Activated naive CD8-positive, alpha-beta T cell treated with anti-CD3 and anti-CD28 coated beads, Interleukin-2, amount 10 ng/mL, durations not matched to agents 7 days and 5 days (primary cell): Measurements from ENCODE around the gene NCOA6. TPM values are rescaled to one million over a fixed set of nuclear protein-coding genes. Genes with fewer than 3 reads are reported as not detected.

Experiments used
- ATAC-seq: fragments of 150-1000 bp; cut with Tn5 transposase; one replicate; pipeline ENCODE4 v1.10.0; 2021; ENCODE audit warnings: low read depth, moderate library complexity
- POLR2A ChIA-PET: fragments of 350-600 bp; sonication (Branson Sonifier 250); formaldehyde crosslinking; loops from one replicate; lab custom pipeline; 2021; ENCODE audit warnings: antibody characterized with exemption; lab: Charles Lee
- DNase-seq: peaks from one replicate; pipeline ENCODE4 v3.0.0; 2021
- H3K27ac Mint-ChIP-seq: one replicate; pipeline ENCODE4 v1.8.0; 2022; ENCODE audit warnings: mild to moderate bottlenecking, mixed read lengths
- H3K27me3 Mint-ChIP-seq: one replicate; pipeline ENCODE4 v1.8.0; 2022; ENCODE audit warnings: mild to moderate bottlenecking, moderate library complexity, mixed read lengths
- H3K36me3 Mint-ChIP-seq: one replicate; pipeline ENCODE4 v1.8.0; 2021; ENCODE audit warnings: mild to moderate bottlenecking, mixed read lengths
- H3K4me1 Mint-ChIP-seq: one replicate; pipeline ENCODE4 v1.8.0; 2021; ENCODE audit warnings: mixed read lengths
- H3K4me3 Mint-ChIP-seq: one replicate; pipeline ENCODE4 v1.8.0; 2022; ENCODE audit warnings: mild to moderate bottlenecking, moderate library complexity, mixed read lengths
- H3K9me3 Mint-ChIP-seq: one replicate; pipeline ENCODE4 v1.8.0; 2021; ENCODE audit warnings: mixed read lengths
- total RNA-seq, 2 experiments: library from RNA; stranded (reverse); gene quantifications; one replicate each; pipeline ENCODE4 v1.2.3, GENCODE V29; 2021

The NCOA6 gene
- total RNA-seq, 2 experiments from 2014 or later: 31.7 to 32.6 TPM

DNA sequence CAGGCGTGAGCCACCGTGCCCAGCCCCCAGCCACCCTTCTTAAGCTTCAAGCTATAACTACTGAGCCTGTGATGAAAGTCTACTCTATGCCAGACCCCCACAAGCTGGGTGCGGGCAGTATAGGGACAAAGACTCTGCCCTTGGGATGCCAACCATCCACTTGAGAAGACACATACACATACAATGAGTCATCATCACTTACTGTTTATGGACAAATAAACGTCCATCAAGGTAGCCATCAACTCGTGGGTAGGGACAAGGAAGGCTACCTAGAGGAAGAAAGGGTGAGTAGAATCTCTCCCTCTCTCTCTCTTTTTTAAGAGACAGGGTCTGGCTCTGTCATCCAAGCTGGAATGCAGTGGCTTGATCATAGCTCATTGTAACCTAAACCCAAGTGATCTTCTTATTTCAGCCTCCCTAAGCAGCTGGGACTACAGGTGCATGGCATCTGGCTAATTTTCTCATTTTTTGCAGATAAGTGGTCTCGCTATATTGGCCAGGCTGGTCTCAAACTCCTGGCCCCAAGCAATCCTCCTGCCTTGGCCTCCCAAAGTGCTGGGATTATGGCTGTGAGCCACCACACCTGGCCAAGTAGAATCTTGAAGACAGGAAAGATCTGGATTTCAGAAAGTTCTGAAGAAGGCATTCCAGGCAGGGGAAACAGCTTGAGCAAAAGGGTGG lies 123.9 kb downstream of the NCOA6 start:
- Mint-ChIP-seq H3K9me3 (no peaks in the 10 kb centered on the region), H3K4me3 (no peak overlapping the region), H3K4me1 (peaks cover 14% of the 10 kb centered on the region), H3K27ac (no peak overlapping the region), H3K36me3 (no peaks in the 10 kb centered on the region), H3K27me3 (peaks cover 19% of the 10 kb centered on the region)
- DNase-seq (no peak), ATAC-seq (no peak)
- POLR2A ChIA-PET: no interaction called here

DNA sequence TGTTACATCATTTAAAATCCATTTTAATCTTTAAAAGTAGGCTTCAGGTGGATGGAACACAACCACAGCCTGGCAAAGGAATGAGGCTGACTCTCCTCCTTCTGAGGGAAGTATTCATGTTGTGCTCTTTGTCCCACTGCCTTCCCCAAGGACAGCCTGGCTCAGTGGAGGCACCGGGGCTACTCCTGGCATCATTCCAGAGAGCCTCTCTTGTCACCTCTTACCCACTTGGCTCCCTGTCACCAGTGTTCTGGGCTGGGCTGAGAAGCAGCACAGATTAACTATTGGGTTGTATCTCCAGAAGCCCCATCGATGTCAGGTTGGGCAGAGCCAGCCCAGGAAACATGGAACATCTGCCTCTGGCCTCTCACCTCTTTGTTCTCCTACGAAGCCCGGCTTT lies 132.0 kb downstream of the NCOA6 start:
- DNase-seq (no peak), ATAC-seq (no peak)
- Mint-ChIP-seq H3K4me1 (no peaks in the 10 kb centered on the region), H3K4me3 (no peak overlapping the region), H3K27ac (no peak overlapping the region), H3K27me3 (peaks cover 16% of the 10 kb centered on the region), H3K9me3 (no peaks in the 10 kb centered on the region), H3K36me3 (no peaks in the 10 kb centered on the region)
- POLR2A ChIA-PET: interaction anchor here (0.7 kb wide), 1 partner anchor 816 kb away, joined by 3 read pairs; no protein-coding TSS in a partner anchor

DNA sequence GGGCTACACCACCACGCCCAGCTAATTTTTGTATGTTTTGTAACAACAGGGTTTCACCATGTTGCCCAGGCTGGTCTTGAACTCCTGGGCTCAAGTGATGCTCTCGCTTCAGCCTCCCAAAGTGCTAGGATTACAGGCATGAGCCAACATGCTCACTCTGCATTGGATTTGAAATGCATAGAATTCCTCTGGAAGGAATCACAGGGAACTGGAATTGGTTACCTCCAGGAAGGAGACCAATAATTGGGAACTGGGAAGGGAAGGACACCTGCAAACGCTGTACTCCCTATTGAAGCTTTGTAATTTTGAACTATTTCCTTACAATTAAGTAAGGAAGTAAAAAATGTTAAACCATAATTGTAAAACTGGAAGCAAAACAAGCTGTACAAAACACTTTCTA lies 133.6 kb downstream of the NCOA6 start:
- no peak for DNase-seq
- Mint-ChIP-seq H3K4me1 (no peaks in the 10 kb centered on the region), H3K36me3 (no peaks in the 10 kb centered on the region), H3K9me3 (no peaks in the 10 kb centered on the region), H3K27me3 (peaks cover 12% of the 10 kb centered on the region), H3K27ac (no peak overlapping the region), H3K4me3 (no peak overlapping the region)
- POLR2A ChIA-PET: no interaction called here
- no peak for ATAC-seq

- H3K27me3 Mint-ChIP-seq: peaks cover 10% of the 10 kb centered on the region
- DNase-seq (no peak), ATAC-seq (no peak)
- H3K9me3 Mint-ChIP-seq: no peaks in the 10 kb centered on the region
- no peak overlapping the region for H3K4me3 Mint-ChIP-seq
- no peak overlapping the region for H3K27ac Mint-ChIP-seq
- no peaks in the 10 kb centered on the region for H3K36me3 Mint-ChIP-seq
- no peaks in the 10 kb centered on the region for H3K4me1 Mint-ChIP-seq
- POLR2A ChIA-PET: interaction anchor here (0.6 kb wide), 2 partner anchors 25 to 93 kb away, joined by 3 read pairs; no protein-coding TSS in a partner anchor
Observed at GRCh38 chr20:34689486-34689885, 136.0 kb downstream of the NCOA6 start.

GRCh38 chr20:34683667-34684066 lies 141.8 kb downstream of the NCOA6 start:
- POLR2A ChIA-PET: no interaction called here
- peaks cover 3% of the 10 kb centered on the region for H3K4me1 Mint-ChIP-seq
- no peak overlapping the region for H3K27ac Mint-ChIP-seq
- no peak for ATAC-seq
- peaks cover 2% of the 10 kb centered on the region for H3K27me3 Mint-ChIP-seq
- DNase-seq: no peak
- no peaks in the 10 kb centered on the region for H3K36me3 Mint-ChIP-seq
- H3K4me3 Mint-ChIP-seq: no peak overlapping the region
- H3K9me3 Mint-ChIP-seq: no peaks in the 10 kb centered on the region

- peak overlapping the region; percentile 12 for H3K27ac Mint-ChIP-seq
- peaks cover 11% of the 10 kb centered on the region for H3K4me1 Mint-ChIP-seq
- H3K9me3 Mint-ChIP-seq: no peaks in the 10 kb centered on the region
- ATAC-seq (no peak), DNase-seq (no peak)
- POLR2A ChIA-PET: interaction anchor here (0.7 kb wide), 1 partner anchor 662 kb away, joined by 3 read pairs; no protein-coding TSS in a partner anchor
- no peaks in the 10 kb centered on the region for H3K36me3 Mint-ChIP-seq
- H3K4me3 Mint-ChIP-seq: no peak overlapping the region
- peaks cover 2% of the 10 kb centered on the region for H3K27me3 Mint-ChIP-seq
Observed at GRCh38 chr20:34680586-34681175, 144.8 kb downstream of the NCOA6 start.

DNA sequence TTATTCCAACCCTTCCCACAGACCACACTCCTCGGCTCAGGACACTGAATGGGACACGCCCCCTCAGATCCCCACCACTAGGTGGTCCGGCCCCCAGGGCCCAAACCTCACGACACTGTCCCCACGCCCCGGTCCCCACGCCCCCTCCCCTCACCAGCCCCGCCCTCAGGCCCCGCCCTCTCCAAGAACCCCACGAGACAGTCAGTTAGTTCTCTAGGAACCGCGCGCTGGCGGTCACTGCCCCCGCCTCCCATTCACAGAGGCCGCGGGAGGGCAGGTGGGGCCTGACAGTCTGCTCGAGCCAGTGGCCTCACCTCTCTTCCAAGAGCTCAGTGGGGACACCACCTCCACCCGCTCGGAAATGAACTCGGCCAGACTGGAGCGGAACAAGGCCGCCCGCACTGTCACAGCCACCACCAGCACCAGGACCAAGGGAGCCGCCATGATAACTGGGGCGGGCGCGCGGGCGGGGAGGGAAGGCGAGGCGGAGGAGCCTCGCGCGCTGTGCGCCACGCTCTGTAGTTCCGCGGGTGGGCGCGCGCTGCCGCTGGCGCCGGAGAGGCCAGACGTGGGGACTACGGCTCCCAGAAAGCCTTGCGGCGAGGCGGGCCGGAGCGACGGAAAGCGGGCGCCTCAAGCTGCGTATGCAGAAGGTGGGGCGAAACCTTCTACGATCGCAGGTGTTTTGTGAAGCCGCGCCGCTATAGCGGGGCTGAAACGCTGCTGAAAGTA lies 148.6 kb downstream of the NCOA6 start, which contains the start of gene PIGU:
TSS of gene PIGU (minus strand) at position 451 of the 732 bp plus-strand sequence. CDS start at position 444, 7 bp downstream.
- no peaks in the 10 kb centered on the region for H3K9me3 Mint-ChIP-seq
- peak; percentile 95 for DNase-seq
- POLR2A ChIA-PET: interaction anchor here (0.7 to 1.5 kb wide), 9 partner anchors 11 to 670 kb away, joined by 3 to 5 read pairs (median 4); partner anchors contain the start of genes DYNLRB1, ITCH and TP53INP2
- peak within 1 kb of the TSS; percentile 98 for H3K4me3 Mint-ChIP-seq
- H3K36me3 Mint-ChIP-seq: no peaks in the 10 kb centered on the region
- H3K4me1 Mint-ChIP-seq: peaks cover 19% of the 10 kb centered on the region
- peak within 1 kb of the TSS; percentile 94 for H3K27ac Mint-ChIP-seq
- ATAC-seq: peak; percentile 99
- H3K27me3 Mint-ChIP-seq: no peaks in the 10 kb centered on the region

GRCh38 chr20:34675993-34676641 lies 149.3 kb downstream of the NCOA6 start:
- DNase-seq (no peak), ATAC-seq (no peak)
- no peaks in the 10 kb centered on the region for H3K9me3 Mint-ChIP-seq
- H3K36me3 Mint-ChIP-seq: no peaks in the 10 kb centered on the region
- POLR2A ChIA-PET: interaction anchor here (0.6 to 1.5 kb wide), 3 partner anchors 28 to 160 kb away, joined by 3 to 5 read pairs (median 4); partner anchors contain the start of genes DYNLRB1 and TP53INP2
- no peaks in the 10 kb centered on the region for H3K27me3 Mint-ChIP-seq
- H3K4me1 Mint-ChIP-seq: peaks cover 19% of the 10 kb centered on the region
- H3K27ac Mint-ChIP-seq: peak overlapping the region; percentile 94
- H3K4me3 Mint-ChIP-seq: peak overlapping the region; percentile 98

DNA sequence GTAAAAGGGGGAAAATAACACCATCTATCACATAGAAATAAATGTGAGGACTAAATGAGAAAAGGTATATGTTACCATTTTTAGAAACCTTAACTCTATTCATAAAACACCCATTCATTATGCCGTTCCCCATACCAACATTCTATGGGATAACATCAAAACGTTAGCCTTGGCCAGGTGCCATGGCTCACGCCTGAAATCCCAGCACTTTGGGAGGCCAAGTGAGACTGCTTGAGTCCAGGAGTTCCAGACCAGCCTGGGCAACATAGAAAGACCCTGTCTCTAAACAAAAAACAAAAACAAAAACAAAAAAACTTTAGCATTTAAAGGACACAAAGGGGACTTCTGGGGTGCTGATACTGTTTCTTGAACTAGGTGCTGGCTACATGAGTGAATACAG lies 149.9 kb downstream of the NCOA6 start:
- DNase-seq (no peak), ATAC-seq (no peak)
- H3K36me3 Mint-ChIP-seq: no peaks in the 10 kb centered on the region
- no peaks in the 10 kb centered on the region for H3K27me3 Mint-ChIP-seq
- H3K9me3 Mint-ChIP-seq: no peaks in the 10 kb centered on the region
- POLR2A ChIA-PET: no interaction called here
- H3K4me1 Mint-ChIP-seq: peaks cover 19% of the 10 kb centered on the region
- no peak overlapping the region for H3K27ac Mint-ChIP-seq
- no peak overlapping the region for H3K4me3 Mint-ChIP-seq

DNA sequence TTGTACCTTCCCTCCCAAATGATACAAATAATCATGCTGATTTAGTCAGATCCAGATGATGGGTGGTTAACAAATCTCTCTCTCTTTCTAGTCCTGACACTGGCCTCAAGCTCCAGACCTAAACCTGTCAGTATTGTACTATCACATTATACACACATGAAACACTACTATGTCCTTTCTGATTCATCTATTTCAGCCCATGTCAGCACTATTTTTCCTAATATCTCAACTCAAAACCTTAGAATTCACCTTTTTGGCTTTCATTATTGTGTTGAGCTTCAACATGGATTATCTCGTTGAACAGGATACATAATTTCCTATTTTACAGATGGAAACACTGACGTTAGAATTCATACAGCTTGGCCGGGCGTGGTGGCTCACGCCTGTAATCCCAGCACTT lies 152.0 kb downstream of the NCOA6 start:
- H3K9me3 Mint-ChIP-seq: no peaks in the 10 kb centered on the region
- DNase-seq (no peak), ATAC-seq (no peak)
- no peak overlapping the region for H3K4me3 Mint-ChIP-seq
- H3K36me3 Mint-ChIP-seq: no peaks in the 10 kb centered on the region
- H3K4me1 Mint-ChIP-seq: peaks cover 16% of the 10 kb centered on the region
- POLR2A ChIA-PET: no interaction called here
- no peak overlapping the region for H3K27ac Mint-ChIP-seq
- no peaks in the 10 kb centered on the region for H3K27me3 Mint-ChIP-seq

DNA sequence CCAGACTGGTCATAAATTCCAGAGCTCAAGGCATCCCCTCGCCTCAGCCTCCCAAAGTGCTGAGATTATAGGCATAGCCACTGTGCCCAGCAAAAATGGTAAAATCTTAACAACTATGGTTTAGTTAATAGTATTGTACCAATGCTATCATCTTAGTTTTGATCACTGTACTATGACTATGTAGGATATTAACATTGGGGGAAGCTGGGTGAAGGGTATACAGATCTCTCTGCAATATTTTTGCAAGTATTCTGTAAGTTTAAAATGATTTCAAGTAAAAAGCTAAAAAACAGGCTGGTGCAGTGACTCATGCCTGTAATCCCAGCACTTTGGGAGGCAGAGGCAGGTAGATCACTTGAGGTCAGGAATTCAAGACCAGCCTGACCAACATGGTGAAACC lies 156.4 kb downstream of the NCOA6 start:
- no peaks in the 10 kb centered on the region for H3K36me3 Mint-ChIP-seq
- H3K27ac Mint-ChIP-seq: no peak overlapping the region

More for the DNA sequence above, 156.4 kb downstream of the NCOA6 start:
- Mint-ChIP-seq H3K9me3 (no peaks in the 10 kb centered on the region), H3K4me3 (no peak overlapping the region), H3K4me1 (peaks cover 8% of the 10 kb centered on the region), H3K27me3 (no peaks in the 10 kb centered on the region)
- POLR2A ChIA-PET: no interaction called here
- DNase-seq (no peak), ATAC-seq (no peak)
